Measurements from ENCODE around the gene TBCD.
"Not testable (repeated sequence)": the region's sequence is repeated elsewhere in the genome, so short reads cannot be mapped to it uniquely, and the experiment has no call there.

DNA sequence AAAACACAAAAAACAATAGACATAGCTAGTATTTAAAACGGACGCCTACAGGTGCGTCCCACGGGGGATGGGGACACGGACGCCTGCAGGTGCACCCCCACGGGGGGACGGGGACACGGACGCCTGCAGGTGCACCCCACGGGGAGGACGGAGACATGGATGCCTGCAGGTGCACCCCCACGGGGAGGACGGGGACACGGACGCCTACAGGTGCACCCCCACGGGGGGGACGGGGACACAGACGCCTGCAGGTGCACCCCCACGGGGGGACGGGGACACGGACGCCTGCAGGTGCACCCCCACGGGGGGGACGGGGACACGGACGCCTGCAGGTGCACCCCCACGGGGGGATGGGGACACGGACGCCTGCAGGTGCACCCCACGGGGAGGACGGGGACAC, 212.6 kb downstream of the TBCD start:
- TF ChIP-seq ZSCAN29 (IDR thresholded peaks at IDR 0.05); JUN (IDR thresholded peaks at IDR 0.05; ENCODE audit: borderline replicate concordance, low read depth, low read length); JUN (CRISPR knock-in tag; IDR thresholded peaks at IDR 0.05; ENCODE audit: borderline replicate concordance); ZNF274 (IDR thresholded peaks at IDR 0.05; ENCODE audit: borderline replicate concordance, low read depth, low read length); TCF7L2 (IDR thresholded peaks at IDR 0.05; ENCODE audit: low read depth, low read length); CBX8 (IDR thresholded peaks at IDR 0.05; ENCODE audit: borderline replicate concordance, extremely low read depth, low read depth, low read length, poor library complexity, severe bottlenecking); MTA2 (IDR thresholded peaks at IDR 0.05; ENCODE audit: low read depth): not testable (repeated sequence)
- TF ChIP-seq, protein P1, sequence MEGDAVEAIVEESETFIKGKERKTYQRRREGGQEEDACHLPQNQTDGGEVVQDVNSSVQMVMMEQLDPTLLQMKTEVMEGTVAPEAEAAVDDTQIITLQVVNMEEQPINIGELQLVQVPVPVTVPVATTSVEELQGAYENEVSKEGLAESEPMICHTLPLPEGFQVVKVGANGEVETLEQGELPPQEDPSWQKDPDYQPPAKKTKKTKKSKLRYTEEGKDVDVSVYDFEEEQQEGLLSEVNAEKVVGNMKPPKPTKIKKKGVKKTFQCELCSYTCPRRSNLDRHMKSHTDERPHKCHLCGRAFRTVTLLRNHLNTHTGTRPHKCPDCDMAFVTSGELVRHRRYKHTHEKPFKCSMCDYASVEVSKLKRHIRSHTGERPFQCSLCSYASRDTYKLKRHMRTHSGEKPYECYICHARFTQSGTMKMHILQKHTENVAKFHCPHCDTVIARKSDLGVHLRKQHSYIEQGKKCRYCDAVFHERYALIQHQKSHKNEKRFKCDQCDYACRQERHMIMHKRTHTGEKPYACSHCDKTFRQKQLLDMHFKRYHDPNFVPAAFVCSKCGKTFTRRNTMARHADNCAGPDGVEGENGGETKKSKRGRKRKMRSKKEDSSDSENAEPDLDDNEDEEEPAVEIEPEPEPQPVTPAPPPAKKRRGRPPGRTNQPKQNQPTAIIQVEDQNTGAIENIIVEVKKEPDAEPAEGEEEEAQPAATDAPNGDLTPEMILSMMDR (IDR thresholded peaks at IDR 0.05 in 2 of 3, conservative IDR thresholded peaks at IDR 0.05 in 1 of 3; ENCODE audit: insufficient read depth in 2 of 3, low read depth in 1 of 3, low read length in 3 of 3) = not testable (repeated sequence)
- TF ChIP-seq, protein P2, sequence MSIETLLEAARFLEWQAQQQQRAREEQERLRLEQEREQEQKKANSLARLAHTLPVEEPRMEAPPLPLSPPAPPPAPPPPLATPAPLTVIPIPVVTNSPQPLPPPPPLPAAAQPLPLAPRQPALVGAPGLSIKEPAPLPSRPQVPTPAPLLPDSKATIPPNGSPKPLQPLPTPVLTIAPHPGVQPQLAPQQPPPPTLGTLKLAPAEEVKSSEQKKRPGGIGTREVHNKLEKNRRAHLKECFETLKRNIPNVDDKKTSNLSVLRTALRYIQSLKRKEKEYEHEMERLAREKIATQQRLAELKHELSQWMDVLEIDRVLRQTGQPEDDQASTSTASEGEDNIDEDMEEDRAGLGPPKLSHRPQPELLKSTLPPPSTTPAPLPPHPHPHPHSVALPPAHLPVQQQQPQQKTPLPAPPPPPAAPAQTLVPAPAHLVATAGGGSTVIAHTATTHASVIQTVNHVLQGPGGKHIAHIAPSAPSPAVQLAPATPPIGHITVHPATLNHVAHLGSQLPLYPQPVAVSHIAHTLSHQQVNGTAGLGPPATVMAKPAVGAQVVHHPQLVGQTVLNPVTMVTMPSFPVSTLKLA (conservative IDR thresholded peaks at IDR 0.05) = not testable (repeated sequence)
